PFSK-1 (cell line): ENCODE measurements around the gene NF2.

Experiments
- FOXP2 ChIP-seq: optimal IDR thresholded peaks from 2 replicates; pipeline ENCODE3; 2011; ENCODE audit warnings: borderline replicate concordance, control low read depth, inconsistent platforms; ENCODE audit not compliant: insufficient read depth; ENCODE audit errors: extremely low read length, extremely low read depth
- POLR2AphosphoS5 ChIP-seq: IDR thresholded peaks from 2 replicates; pipeline ENCODE4 v1.6.1; 2012; ENCODE audit warnings: low read depth, mild to moderate bottlenecking, control low read depth, low read length, moderate library complexity
- TAF1 ChIP-seq: IDR thresholded peaks from 2 replicates; pipeline ENCODE4 v1.6.1; 2012; ENCODE audit warnings: low read length, control low read depth, borderline replicate concordance; ENCODE audit not compliant: insufficient read depth

- TF ChIP-seq POLR2AphosphoS5 (no peak), FOXP2 (no peak), TAF1 (no peak)
Observed at GRCh38 chr22:29740216-29740615, 136.8 kb downstream of the NF2 start.
